GM19372 (cell line): Measurements from ENCODE around the gene CIITA.

Experiments
- ATAC-seq: cut with Tn5 transposase; IDR thresholded peaks from one replicate; pipeline ENCODE4 v1.9.1; 2021; ENCODE audit warnings: mild to moderate bottlenecking, low read depth, moderate library complexity; ENCODE audit not compliant: unreplicated experiment

CIITA gene

GRCh38 chr16:10878328-10878643, 1.3 kb downstream of the CIITA start:
- ATAC-seq, result no peak

DNA sequence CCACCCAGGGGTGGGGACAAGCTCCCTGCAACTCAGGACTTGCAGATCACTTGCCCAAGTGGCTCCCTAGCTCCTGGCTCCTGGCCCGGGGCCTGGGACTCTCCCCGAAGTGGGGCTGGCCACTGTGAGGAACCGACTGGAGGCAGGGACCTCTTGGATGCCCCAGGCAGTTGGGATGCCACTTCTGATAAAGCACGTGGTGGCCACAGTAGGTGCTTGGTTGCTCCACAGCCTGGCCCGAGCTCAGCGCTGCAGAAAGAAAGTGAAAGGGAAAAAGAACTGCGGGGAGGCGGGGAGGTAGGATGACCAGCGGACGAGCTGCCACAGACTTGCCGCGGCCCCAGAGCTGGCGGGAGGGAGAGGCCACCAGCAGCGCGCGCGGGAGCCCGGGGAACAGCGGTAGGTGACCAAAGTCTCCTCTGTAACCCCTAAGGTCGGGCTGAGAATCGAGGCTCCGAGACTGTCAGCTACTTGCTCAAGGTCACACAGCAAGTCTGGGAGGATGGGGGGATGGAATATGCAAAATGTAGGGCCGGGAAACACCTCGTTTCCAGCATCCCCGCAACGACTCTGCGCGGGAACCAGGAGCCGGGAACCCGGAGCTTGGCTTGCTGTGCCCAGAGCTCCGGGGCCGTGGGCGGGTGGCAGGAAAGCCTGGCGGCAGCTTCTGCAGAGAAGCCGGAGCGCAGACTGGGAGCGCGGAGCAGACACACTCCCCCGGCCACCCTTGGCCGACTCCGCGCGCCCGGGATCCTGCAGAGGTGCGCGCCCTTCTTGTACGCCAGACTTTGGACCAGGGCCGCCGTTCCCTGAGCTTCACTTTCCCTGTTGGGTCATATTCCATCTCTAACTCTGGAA, 1.9 kb downstream of the CIITA start:
- no peak for ATAC-seq

- ATAC-seq, result no peak
Measured at GRCh38 chr16:10879681-10880589, 2.9 kb downstream of the CIITA start.

- no peak for ATAC-seq
Measured at GRCh38 chr16:10880594-10881452, 3.8 kb downstream of the CIITA start.

DNA sequence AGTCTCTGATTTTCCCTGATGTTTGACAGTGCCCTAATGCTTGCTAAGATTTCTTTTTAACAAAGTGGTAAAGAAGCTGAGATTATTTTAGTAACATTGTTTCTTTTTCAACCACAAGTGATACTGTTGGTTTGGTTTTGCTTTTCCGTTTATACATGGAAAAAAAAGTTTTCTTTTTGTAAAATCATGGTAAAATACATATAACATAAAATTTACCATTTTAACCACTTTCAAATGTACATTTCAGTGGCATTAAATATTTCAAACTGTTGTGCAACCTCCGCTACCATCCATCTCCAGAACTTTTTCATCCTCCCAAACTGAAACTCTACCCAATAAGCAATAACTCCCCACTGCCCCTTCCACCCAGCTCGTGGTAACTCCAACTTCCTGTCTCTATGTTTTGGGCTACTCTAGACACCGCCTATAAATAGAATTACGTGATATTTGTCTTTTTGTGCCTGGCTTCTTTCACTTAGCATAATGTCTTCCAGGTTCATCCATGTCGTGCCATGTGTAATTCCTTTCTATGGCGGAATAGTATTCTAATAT, 4.6 kb downstream of the CIITA start:
- ATAC-seq, result no peak

GRCh38 chr16:10883004-10883403, 6.0 kb downstream of the CIITA start:
- no peak for ATAC-seq

DNA sequence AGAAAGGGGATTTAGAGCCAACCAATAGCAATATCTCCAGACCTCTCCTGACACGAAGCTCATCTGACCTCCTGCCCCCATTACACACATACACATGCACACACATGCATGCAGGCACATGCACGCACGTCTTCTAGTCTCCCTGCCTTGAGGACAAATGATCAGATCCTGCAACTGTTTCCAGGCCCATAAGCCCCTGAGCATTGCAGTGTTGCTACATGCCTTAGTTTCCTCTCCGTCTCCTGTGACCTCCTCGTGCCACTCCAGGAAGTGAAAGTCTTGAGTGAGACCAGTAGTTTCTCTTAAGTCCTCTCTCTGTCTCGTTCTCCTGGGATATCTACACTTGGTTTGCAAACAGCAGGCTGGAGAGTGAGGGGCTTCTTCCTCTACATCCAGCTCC, 8.2 kb downstream of the CIITA start:
- ATAC-seq, result no peak

DNA sequence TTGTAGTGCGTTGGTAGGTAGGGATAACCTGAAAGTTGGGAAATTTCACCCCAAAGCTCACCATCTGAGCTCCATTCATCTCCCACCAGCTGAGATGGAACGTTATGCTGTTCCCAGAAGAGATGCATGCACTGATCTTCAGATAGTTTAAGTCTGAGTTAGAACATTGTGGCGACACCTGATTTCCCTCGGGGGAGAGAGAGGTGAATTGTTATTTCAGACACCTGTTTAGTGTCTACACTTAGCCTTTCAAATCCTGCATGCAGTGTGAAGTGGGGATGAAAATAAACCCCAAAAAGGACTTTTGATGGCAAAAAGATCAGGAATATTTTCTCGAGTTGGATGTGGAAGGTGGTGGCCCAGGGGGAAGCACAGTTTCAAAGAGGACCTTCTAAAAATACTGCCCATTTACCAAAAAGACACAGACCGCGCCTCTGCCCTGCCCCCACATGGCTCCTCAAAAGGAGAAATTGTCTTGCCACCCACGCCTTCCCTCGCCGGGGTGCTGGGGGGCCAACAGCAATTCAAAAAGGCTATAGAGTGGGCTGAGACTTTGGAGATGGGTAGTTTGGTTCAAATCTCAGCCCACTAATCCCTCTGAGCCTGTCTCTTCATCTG, 11.4 kb downstream of the CIITA start:
- ATAC-seq, result no peak

DNA sequence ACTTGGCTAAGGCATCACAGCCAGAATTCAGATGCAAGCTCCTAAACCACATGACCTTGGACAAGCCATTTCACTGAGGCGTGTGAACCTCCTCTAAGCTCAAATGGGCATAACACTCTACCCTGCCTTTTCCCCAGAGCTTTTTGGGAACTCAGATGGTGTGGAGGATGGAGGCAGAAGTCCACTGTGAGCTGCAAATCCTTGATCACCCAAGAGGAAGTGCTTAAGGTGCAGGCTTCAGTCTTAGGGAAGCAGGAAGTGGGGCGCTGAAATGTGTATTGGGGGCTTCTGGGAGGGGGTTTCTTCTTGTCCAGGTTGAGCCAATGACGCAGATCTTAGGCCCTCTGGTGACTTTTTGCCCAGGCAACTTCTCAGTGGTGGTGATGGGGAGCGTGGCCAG, 12.9 kb downstream of the CIITA start:
- ATAC-seq, result no peak

DNA sequence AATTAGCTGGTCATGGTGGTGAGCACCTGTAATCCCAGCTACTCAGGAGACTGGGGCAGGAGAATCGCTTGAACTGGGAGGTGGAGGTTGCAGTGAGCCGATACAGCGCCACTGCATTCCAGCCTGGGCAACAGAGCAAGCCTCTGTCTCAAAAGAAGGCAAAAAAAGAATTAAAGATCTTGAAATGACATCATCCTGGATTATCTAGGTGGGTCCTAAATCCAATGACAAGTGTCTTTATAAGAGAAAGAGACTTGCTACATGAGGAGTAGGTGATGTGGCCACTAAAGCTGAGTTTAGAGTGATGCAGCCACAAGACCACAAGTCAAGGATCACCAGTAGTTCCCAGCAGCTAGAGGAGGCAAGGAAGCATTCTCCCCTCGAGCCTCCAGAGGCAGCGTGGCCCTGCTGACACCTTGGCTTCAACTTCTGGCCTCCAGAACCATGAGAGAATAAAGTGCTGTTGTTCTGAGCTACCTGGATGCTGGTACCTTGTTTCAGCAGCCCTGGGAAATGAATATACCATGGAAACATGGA, 15.8 kb downstream of the CIITA start:
- ATAC-seq, result no peak

DNA sequence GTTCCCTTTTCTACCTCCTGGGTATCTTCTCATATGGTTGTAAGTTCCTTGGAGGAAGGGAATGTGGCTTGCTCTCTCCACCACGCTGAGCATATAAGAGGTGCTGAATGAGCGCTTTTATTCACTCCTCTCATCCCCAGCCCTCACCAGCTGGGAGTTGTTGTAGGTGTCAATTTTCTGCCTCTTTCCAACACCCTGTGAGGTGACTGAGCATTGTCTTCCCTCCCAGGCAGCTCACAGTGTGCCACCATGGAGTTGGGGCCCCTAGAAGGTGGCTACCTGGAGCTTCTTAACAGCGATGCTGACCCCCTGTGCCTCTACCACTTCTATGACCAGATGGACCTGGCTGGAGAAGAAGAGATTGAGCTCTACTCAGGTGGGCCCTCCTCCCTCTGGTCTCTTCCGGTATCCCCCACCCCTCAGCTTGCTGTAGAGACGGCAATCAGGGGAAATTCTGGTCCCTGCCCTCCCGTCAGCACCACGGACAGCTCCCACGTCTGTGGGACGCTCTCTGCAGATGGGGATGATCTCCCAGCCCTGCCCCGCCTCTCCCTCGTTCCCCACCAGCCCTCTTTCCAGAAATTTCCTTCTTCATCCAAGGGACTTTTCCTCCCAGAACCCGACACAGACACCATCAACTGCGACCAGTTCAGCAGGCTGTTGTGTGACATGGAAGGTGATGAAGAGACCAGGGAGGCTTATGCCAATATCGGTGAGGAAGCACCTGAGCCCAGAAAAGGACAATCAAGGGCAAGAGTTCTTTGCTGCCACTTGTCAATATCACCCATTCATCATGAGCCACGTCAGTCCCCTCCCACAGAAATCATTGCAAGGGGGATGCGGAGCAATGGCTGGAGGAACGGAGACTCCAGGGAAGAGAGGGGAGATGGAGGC, 18.3 kb downstream of the CIITA start:
- no peak for ATAC-seq

- ATAC-seq, result no peak
Measured at GRCh38 chr16:10896165-10896564, 19.2 kb downstream of the CIITA start.

- no peak for ATAC-seq
Measured at GRCh38 chr16:10896723-10897122, 19.7 kb downstream of the CIITA start.

DNA sequence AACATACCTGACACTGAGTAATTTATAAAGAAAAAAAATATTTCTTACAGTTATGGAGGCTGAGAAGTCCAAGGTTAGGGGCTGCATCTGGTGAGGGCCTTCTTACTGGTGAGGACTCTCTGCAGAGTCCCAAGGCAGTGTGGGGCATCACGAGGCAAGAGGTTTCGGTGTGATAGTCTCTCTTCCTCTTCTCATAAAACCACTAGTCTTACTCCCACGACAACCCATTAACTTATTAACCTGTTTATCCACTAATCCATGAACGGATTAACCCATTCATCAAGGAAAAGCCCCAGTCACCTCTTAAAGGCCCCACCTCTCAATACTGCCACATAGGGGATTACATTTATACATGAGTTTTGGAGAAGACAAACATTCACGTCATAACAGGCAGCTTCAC, 20.1 kb downstream of the CIITA start:
- ATAC-seq, result peak; percentile 65

DNA sequence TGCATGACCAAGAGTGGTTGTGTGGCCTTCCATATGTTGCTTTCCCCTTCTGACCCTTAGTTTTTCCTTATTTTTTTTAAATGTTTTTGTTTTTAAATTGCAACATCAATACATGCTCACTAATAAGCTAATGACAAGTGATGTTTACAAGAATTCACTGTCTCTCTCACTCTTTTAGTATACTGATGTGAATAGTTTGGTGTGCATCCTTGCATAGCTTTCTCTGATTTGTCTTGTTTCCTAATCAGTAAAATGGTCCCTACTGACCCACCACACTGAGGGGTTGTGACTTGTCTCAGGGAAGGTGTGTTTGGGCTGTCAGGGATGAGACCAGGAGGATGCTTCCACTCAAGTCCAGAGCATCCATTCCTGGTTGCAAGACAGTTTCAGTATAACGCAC, 26.0 kb downstream of the CIITA start:
- ATAC-seq, result no peak

DNA sequence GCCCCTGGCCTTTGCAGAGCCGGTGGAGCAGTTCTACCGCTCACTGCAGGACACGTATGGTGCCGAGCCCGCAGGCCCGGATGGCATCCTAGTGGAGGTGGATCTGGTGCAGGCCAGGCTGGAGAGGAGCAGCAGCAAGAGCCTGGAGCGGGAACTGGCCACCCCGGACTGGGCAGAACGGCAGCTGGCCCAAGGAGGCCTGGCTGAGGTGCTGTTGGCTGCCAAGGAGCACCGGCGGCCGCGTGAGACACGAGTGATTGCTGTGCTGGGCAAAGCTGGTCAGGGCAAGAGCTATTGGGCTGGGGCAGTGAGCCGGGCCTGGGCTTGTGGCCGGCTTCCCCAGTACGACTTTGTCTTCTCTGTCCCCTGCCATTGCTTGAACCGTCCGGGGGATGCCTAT, 29.5 kb downstream of the CIITA start:
- ATAC-seq, result no peak

- no peak for ATAC-seq
Measured at GRCh38 chr16:10906914-10907756, 30.1 kb downstream of the CIITA start.

DNA sequence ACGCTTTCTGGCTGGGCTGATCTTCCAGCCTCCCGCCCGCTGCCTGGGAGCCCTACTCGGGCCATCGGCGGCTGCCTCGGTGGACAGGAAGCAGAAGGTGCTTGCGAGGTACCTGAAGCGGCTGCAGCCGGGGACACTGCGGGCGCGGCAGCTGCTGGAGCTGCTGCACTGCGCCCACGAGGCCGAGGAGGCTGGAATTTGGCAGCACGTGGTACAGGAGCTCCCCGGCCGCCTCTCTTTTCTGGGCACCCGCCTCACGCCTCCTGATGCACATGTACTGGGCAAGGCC, 30.7 kb downstream of the CIITA start:
- no peak for ATAC-seq
